MM.1S (cell line): ENCODE data around the gene RBBP9.

Source experiments
- CTCF ChIP-seq: fragments of 300-600 bp; sonication (generic); IDR thresholded peaks from 2 replicates; pipeline ENCODE4 v1.5.1; 2016; ENCODE audit warnings: antibody characterized with exemption, low read length, mixed read lengths
- EZH2 ChIP-seq: fragments of 300-600 bp; sonication (generic); optimal IDR thresholded peaks from 2 replicates; pipeline ENCODE3; 2017; ENCODE audit warnings: low read depth, mild to moderate bottlenecking, antibody characterized with exemption, low read length, mixed read lengths

DNA sequence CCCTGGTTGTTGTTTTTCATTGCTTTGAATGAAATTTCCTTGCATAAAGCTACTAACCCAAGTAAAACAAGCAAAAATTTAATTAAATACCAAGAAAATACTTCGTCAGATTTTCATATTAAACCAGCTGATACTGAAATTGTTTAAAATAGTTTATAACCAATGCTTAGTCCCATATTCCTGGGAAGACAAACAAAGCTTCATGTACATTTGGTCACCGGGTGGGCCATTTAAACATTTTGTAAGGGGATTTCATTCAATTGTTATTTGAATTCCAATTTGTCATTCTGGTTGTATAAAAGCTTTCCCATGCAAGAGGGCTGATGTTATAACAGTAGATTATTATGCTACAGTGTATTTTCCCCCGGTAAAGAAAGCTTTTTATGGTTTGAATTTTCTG is 578 bp upstream of the RBBP9 start:
- TF ChIP-seq EZH2 = no peak
- TF ChIP-seq CTCF = no peak
